Upper lobe of right lung (tissue), 1 donor: ENCODE results near the gene DNAI1. TPM values are rescaled to one million over a fixed set of nuclear protein-coding genes. Genes with fewer than 3 reads are reported as not detected.

Source experiments
- ATAC-seq: fragments of 200-7000 bp; cut with Tn5 transposase; one replicate; pipeline ENCODE4 v1.9.1; 2020; ENCODE audit warnings: mild to moderate bottlenecking, moderate library complexity
- DNase-seq: peaks from one replicate; pipeline ENCODE4 v3.0.0-alpha.2; 2020
- H3K27ac ChIP-seq: fragments of 200-600 bp; one replicate; pipeline ENCODE4 v1.8.0; 2022
- H3K27me3 ChIP-seq: fragments of 200-600 bp; one replicate; pipeline ENCODE4 v1.8.0; 2022; ENCODE audit warnings: mild to moderate bottlenecking
- H3K36me3 ChIP-seq: fragments of 200-600 bp; one replicate; pipeline ENCODE4 v1.8.0; 2022
- H3K4me1 ChIP-seq: fragments of 200-600 bp; one replicate; pipeline ENCODE4 v1.8.0; 2022
- H3K4me3 ChIP-seq: fragments of 200-600 bp; one replicate; pipeline ENCODE4 v1.8.0; 2022; ENCODE audit warnings: mild to moderate bottlenecking
- H3K9me3 ChIP-seq: fragments of 200-600 bp; one replicate; pipeline ENCODE4 v1.8.0; 2022
- intact Hi-C: fragments of 100-400 bp; cut with DNase I; formaldehyde crosslinking; loops from one replicate; pipeline ENCODE4 v1.11.0; 2022
- total RNA-seq: library from RNA; stranded (reverse); fragmentation: NEBNext Ultra II Directional; extraction: Animal tissue kit (Norgen Biotek cat#: 25700); gene quantifications from one replicate; pipeline ENCODE4 v1.2.1, GENCODE V29; 2021
- TF ChIP-seq, protein P1 (sequence below): fragments of 200-600 bp; IDR thresholded peaks from one replicate; pipeline ENCODE4 v1.8.0; 2022; ENCODE audit warnings: antibody characterized with exemption
- donor health status: DM: no; HTN: yes; CAD: no; lungs with severe emphysema.

The DNAI1 gene
- total RNA-seq, 1 donor from 2014 or later, result not detected

GRCh38 chr9:34552606-34552981, 94.0 kb downstream of the DNAI1 start:
- Histone ChIP-seq H3K9me3 (no peaks in the 10 kb centered on the region), H3K4me1 (no peaks in the 10 kb centered on the region), H3K36me3 (no peaks in the 10 kb centered on the region), H3K4me3 (no peak overlapping the region), H3K27ac (no peak overlapping the region), H3K27me3 (no peaks in the 10 kb centered on the region)
- no peak for ATAC-seq
- intact Hi-C loops, result no loop called here
- TF ChIP-seq, protein P1, sequence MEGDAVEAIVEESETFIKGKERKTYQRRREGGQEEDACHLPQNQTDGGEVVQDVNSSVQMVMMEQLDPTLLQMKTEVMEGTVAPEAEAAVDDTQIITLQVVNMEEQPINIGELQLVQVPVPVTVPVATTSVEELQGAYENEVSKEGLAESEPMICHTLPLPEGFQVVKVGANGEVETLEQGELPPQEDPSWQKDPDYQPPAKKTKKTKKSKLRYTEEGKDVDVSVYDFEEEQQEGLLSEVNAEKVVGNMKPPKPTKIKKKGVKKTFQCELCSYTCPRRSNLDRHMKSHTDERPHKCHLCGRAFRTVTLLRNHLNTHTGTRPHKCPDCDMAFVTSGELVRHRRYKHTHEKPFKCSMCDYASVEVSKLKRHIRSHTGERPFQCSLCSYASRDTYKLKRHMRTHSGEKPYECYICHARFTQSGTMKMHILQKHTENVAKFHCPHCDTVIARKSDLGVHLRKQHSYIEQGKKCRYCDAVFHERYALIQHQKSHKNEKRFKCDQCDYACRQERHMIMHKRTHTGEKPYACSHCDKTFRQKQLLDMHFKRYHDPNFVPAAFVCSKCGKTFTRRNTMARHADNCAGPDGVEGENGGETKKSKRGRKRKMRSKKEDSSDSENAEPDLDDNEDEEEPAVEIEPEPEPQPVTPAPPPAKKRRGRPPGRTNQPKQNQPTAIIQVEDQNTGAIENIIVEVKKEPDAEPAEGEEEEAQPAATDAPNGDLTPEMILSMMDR, result no peak
- DNase-seq, result peak; percentile 37

DNA sequence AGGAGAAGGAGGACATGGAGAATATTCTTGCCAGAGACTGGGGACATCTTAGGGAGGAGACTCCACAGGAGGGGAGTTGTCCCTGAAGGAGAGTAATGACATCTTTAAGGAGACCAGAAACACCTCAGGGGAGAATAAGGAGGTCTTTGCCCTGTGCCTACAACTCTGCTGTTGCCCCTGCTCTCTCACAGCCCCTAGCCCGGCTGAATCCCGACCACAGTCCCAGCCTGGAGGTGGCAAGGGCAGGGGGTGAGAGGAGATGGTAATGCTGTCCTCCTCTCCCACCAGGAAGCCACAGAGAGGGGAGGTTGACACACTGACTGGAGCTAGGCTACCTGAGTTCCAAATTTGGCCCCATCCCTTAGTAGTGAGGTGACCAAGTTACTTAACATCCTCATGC, 94.4 kb downstream of the DNAI1 start:
- no peaks in the 10 kb centered on the region for H3K9me3 ChIP-seq
- H3K4me1 ChIP-seq, result no peaks in the 10 kb centered on the region
- no peaks in the 10 kb centered on the region for H3K27me3 ChIP-seq
- H3K4me3 ChIP-seq, result no peak overlapping the region
- H3K36me3 ChIP-seq, result no peaks in the 10 kb centered on the region
- TF ChIP-seq, protein P1, result no peak
- no peak overlapping the region for H3K27ac ChIP-seq
- ATAC-seq (no peak), DNase-seq (peak; percentile 38)
- intact Hi-C loops, result no loop called here

- Histone ChIP-seq H3K27ac (no peak overlapping the region), H3K36me3 (no peaks in the 10 kb centered on the region), H3K4me1 (no peaks in the 10 kb centered on the region), H3K9me3 (no peaks in the 10 kb centered on the region), H3K4me3 (no peak overlapping the region), H3K27me3 (peaks cover under 1% of the 10 kb centered on the region)
- TF ChIP-seq, protein P1, result no peak
- intact Hi-C loops, result no loop called here
- peak; percentile 52 for DNase-seq
- no peak for ATAC-seq
These were observed 95.0 kb downstream of the DNAI1 start for GRCh38 chr9:34553511-34554021.

- TF ChIP-seq, protein P1, result no peak
- H3K9me3 ChIP-seq, result no peaks in the 10 kb centered on the region
- intact Hi-C loops, result no loop called here
- H3K27ac ChIP-seq, result no peak overlapping the region
- peak; percentile 36 for DNase-seq
- peaks cover 9% of the 10 kb centered on the region for H3K27me3 ChIP-seq
- no peaks in the 10 kb centered on the region for H3K4me1 ChIP-seq
- H3K36me3 ChIP-seq, result no peaks in the 10 kb centered on the region
- no peak for ATAC-seq
- no peak overlapping the region for H3K4me3 ChIP-seq
These were observed 95.8 kb downstream of the DNAI1 start for GRCh38 chr9:34554211-34555001.

- Histone ChIP-seq H3K4me1 (no peaks in the 10 kb centered on the region), H3K27me3 (peaks cover 14% of the 10 kb centered on the region), H3K9me3 (no peaks in the 10 kb centered on the region), H3K4me3 (no peak overlapping the region), H3K27ac (no peak overlapping the region), H3K36me3 (no peaks in the 10 kb centered on the region)
- DNase-seq (peak; percentile 49), ATAC-seq (no peak)
- intact Hi-C loops, result no loop called here
- TF ChIP-seq, protein P1, result no peak
These were observed 96.4 kb downstream of the DNAI1 start for GRCh38 chr9:34555002-34555348.
